Measurements from ENCODE around the gene KRT75. TPM values are rescaled to one million over a fixed set of nuclear protein-coding genes. Genes with fewer than 3 reads are reported as not detected.

The KRT75 gene
- total RNA-seq, 1 donor from 2014 or later = not detected

- Histone ChIP-seq H3K9me3 (ENCODE audit: low read depth) (no peaks in the 10 kb centered on the region), H3K4me3 (no peak overlapping the region), H3K27me3 (no peaks in the 10 kb centered on the region), H2AFZ (replicated peaks) (no peak overlapping the region), H3K36me3 (no peaks in the 10 kb centered on the region), H3K4me1 (no peaks in the 10 kb centered on the region), H3K79me2 (ENCODE audit: low read depth) (no peaks in the 10 kb centered on the region), H3K4me2 (no peak overlapping the region), H4K20me1 (ENCODE audit: low read depth) (no peaks in the 10 kb centered on the region), H3F3A (ENCODE audit: low read depth) (no peaks in the 10 kb centered on the region), H3K9ac (no peak overlapping the region), H3K27ac (no peak overlapping the region)
- Mint-ChIP-seq H3K27ac (no peak overlapping the region), H3K27me3 (ENCODE audit: insufficient read depth, low read depth) (peaks cover 8% of the 10 kb centered on the region), H3K4me3 (no peak overlapping the region), H3K36me3 (no peaks in the 10 kb centered on the region), H3K4me1 (no peaks in the 10 kb centered on the region), H3K9me3 (no peaks in the 10 kb centered on the region)
- TF ChIP-seq EZH2phosphoT487 (IDR thresholded peaks at IDR 0.05) (no peak), CTCF (IDR thresholded peaks at IDR 0.05) (peak; percentile 55)
- peak; percentile 54 for DNase-seq (ENCODE audit: low spot score)
These were observed 38.3 kb downstream of the KRT75 start for GRCh38 chr12:52395761-52396434.

- no peak overlapping the region for H3K9ac ChIP-seq
- no peaks in the 10 kb centered on the region for H3K4me1 ChIP-seq
- Mint-ChIP-seq H3K27ac (no peak overlapping the region), H3K4me1 (peaks cover under 1% of the 10 kb centered on the region), H3K4me3 (no peak overlapping the region), H3K27me3 (ENCODE audit: insufficient read depth, low read depth) (peaks cover 8% of the 10 kb centered on the region), H3K9me3 (no peaks in the 10 kb centered on the region), H3K36me3 (no peaks in the 10 kb centered on the region)
- H3K36me3 ChIP-seq = no peaks in the 10 kb centered on the region
- H3F3A ChIP-seq (ENCODE audit: low read depth) = no peaks in the 10 kb centered on the region
- H3K9me3 ChIP-seq (ENCODE audit: low read depth) = no peaks in the 10 kb centered on the region
- H3K79me2 ChIP-seq (ENCODE audit: low read depth) = no peaks in the 10 kb centered on the region
- TF ChIP-seq CTCF (IDR thresholded peaks at IDR 0.05) (no peak), EZH2 (IDR thresholded peaks at IDR 0.05) (no peak), EZH2phosphoT487 (IDR thresholded peaks at IDR 0.05) (no peak)
- H4K20me1 ChIP-seq (ENCODE audit: low read depth) = no peaks in the 10 kb centered on the region
- H3K27ac ChIP-seq = no peak overlapping the region
- no peaks in the 10 kb centered on the region for H3K27me3 ChIP-seq
- DNase-seq (ENCODE audit: low spot score) = no peak
- H2AFZ ChIP-seq (replicated peaks) = no peak overlapping the region
- no peak overlapping the region for H3K4me3 ChIP-seq
- H3K4me2 ChIP-seq = no peak overlapping the region
These were observed 39.2 kb downstream of the KRT75 start for GRCh38 chr12:52394836-52395405.

DNA sequence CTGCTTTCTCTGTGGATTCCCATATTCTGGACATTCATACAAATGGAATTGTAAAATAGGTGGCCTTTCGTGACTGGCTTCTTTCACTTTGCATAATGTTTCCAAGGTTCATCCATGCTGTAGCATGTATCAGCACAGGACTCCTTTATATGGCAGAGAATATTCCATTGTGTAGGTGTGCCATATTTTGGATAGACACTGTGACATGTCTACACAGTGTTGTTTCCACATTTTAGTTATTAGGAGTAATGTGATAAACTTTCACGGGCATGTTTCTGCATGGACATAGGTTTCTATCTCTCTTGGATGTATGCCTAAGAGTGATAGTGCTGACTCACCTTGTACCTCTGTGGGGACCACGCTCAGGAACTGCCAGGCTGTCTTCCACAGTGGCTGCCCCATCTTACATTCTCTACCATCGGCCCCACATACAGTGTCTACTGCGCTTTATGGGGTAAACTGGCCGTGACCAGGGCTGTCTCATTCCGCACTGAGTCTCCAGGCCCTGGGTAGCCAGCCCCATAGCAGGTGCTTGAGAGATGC lies 41.6 kb downstream of the KRT75 start:
- Histone ChIP-seq H3F3A (ENCODE audit: low read depth) (no peaks in the 10 kb centered on the region), H4K20me1 (ENCODE audit: low read depth) (no peaks in the 10 kb centered on the region), H2AFZ (replicated peaks) (no peak overlapping the region), H3K36me3 (no peaks in the 10 kb centered on the region), H3K27ac (no peak overlapping the region), H3K27me3 (no peaks in the 10 kb centered on the region), H3K9ac (no peak overlapping the region), H3K79me2 (ENCODE audit: low read depth) (no peaks in the 10 kb centered on the region), H3K4me3 (no peak overlapping the region), H3K9me3 (ENCODE audit: low read depth) (no peaks in the 10 kb centered on the region), H3K4me2 (no peak overlapping the region), H3K4me1 (no peaks in the 10 kb centered on the region)
- Mint-ChIP-seq H3K9me3 (no peaks in the 10 kb centered on the region), H3K4me1 (peaks cover 8% of the 10 kb centered on the region), H3K36me3 (no peaks in the 10 kb centered on the region), H3K27ac (no peak overlapping the region), H3K27me3 (ENCODE audit: insufficient read depth, low read depth) (peaks cover 14% of the 10 kb centered on the region), H3K4me3 (no peak overlapping the region)
- DNase-seq (ENCODE audit: low spot score) = no peak
- no peak for TF ChIP-seq EZH2 (IDR thresholded peaks at IDR 0.05)
- TF ChIP-seq CTCF (IDR thresholded peaks at IDR 0.05) = no peak
- no peak for TF ChIP-seq EZH2phosphoT487 (IDR thresholded peaks at IDR 0.05)

Data from neural progenitor cell (in vitro differentiated cells).